ENCODE measurements around the gene KRTAP5-5. TPM values are rescaled to one million over a fixed set of nuclear protein-coding genes. Genes with fewer than 3 reads are reported as not detected.

The KRTAP5-5 gene
- not detected in 2 replicates for total RNA-seq

GRCh38 chr11:1629326-1630185, at the start of gene KRTAP5-5:
Gene KRTAP5-5, plus strand, starts transcription at chr11:1629775. Its CDS starts 66 bp downstream, at chr11:1629841.

GRCh38 chr11:1584661-1585370, 44.8 kb upstream of the KRTAP5-5 start, which contains the start of gene KRTAP5-1:
Gene KRTAP5-1, minus strand, starts transcription at chr11:1585283. Its CDS starts 34 bp downstream, at chr11:1585249.

GRCh38 chr11:1597994-1598380, 31.6 kb upstream of the KRTAP5-5 start, which contains the start of gene KRTAP5-2:
Gene KRTAP5-2, minus strand, starts transcription at chr11:1598294. Its CDS starts 44 bp downstream, at chr11:1598250.

GRCh38 chr11:1608363-1608762, 21.2 kb upstream of the KRTAP5-5 start, which contains the start of gene KRTAP5-3:
Gene KRTAP5-3, minus strand, starts transcription at chr11:1608463. Its CDS starts 78 bp downstream, at chr11:1608385.

GRCh38 chr11:1622086-1622485, 7.5 kb upstream of the KRTAP5-5 start, which contains the start of gene KRTAP5-4:
Gene KRTAP5-4, minus strand, starts transcription at chr11:1622138. Its CDS starts 45 bp downstream, at chr11:1622093.

Other genes with a start within 250 kb of the KRTAP5-5 start
- gene BRSK2, start 239.8 kb upstream of the KRTAP5-5 start, total RNA-seq, result 0.17 and 0.33 TPM in 2 replicates
- gene MOB2, start 143.0 kb upstream of the KRTAP5-5 start, total RNA-seq, result 46.8 and 48.5 TPM in 2 replicates
- gene DUSP8, start 57.5 kb upstream of the KRTAP5-5 start, total RNA-seq, result 0.17 and 0.54 TPM in 2 replicates
- gene KRTAP5-1, start 44.5 kb upstream of the KRTAP5-5 start, total RNA-seq, result not detected in 2 replicates
- not detected in 2 replicates for gene KRTAP5-2, start 31.5 kb upstream of the KRTAP5-5 start, total RNA-seq
- not detected in 2 replicates for gene KRTAP5-3, start 21.3 kb upstream of the KRTAP5-5 start, total RNA-seq
- not detected in 2 replicates for gene KRTAP5-4, start 7.6 kb upstream of the KRTAP5-5 start, total RNA-seq
- 0.26 and 0.65 TPM in 2 replicates for gene KRTAP5-6, start 67.4 kb downstream of the KRTAP5-5 start, total RNA-seq
- gene IFITM10, start 120.8 kb downstream of the KRTAP5-5 start, total RNA-seq, result 0.52 and 0.98 TPM in 2 replicates
- 209 and 595 TPM in 2 replicates for gene CTSD, start 134.2 kb downstream of the KRTAP5-5 start, total RNA-seq
- gene SYT8, start 205.2 kb downstream of the KRTAP5-5 start, total RNA-seq, result 0.11 TPM in 1 of 2 replicates, not detected in the other
- gene TNNI2, start 209.2 kb downstream of the KRTAP5-5 start, total RNA-seq, result not detected in 2 replicates
- 0.11 TPM in 1 of 2 replicates, not detected in the other for gene LSP1, start 223.3 kb downstream of the KRTAP5-5 start, total RNA-seq